Measurements from ENCODE around the gene FN3K. TPM values are rescaled to one million over a fixed set of nuclear protein-coding genes. Genes with fewer than 3 reads are reported as not detected.

FN3K gene
- total and polyA plus RNA-seq, 2 of the 13 experiments (the other 11 are each of a cell fraction or from before 2014, with no cell fraction given), result 3.5 to 12.2 TPM

DNA sequence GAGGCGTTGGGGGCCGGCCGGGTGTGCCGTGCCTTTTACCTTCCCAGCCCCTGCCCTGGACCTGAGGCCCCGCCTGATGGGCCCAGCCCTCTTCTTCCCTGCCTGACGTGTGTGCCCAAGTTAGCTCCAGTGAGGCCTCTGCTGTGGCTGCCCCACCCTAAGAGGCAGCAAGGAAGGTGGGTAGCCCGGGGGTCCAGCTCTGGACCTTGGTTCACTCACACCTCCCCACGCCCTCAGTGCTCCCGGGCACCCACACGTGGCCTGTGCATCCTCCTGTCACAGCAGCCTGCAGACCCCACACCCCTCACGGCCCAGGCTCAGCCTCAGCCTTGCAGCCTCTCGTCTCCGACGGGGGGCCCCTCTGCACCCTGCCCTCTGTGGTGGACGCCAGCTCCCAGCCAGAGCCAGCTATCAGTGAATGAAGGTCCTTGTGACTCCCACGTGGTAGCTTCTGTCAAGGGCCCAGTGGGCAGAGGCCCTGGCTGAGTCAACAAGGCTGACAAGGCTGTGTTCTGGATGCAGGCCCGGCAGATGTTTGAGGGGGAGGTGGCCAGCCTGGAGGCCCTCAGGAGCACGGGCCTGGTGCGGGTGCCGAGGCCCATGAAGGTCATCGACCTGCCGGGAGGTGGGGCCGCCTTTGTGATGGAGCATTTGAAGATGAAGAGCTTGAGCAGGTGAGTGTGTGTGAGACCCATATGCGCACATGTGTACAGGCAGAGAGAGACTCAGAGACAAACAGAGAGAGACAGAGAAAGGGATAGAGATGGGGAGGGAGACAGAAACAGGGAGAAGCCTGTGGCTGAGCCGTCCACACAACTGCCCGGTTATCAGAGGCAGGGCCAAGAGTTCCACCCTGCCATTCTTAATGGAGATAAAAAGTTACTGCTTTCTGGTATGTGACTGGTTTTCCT is 2.8 kb downstream of the FN3K start (continued):
- TF ChIP-seq ZNF639 (CRISPR knock-in tag; conservative IDR thresholded peaks at IDR 0.05) (peak; percentile 95), RXRA (CRISPR knock-in tag; IDR thresholded peaks at IDR 0.05) (peak; percentile 99), KDM6A (CRISPR knock-in tag; IDR thresholded peaks at IDR 0.05; ENCODE audit: low read depth) (peak; percentile 91), SKI (IDR thresholded peaks at IDR 0.05; ENCODE audit: partially characterized antibody) (peak; percentile 52), PRDM4 (CRISPR knock-in tag; IDR thresholded peaks at IDR 0.05; ENCODE audit: borderline replicate concordance) (no peak), ZNF230 (CRISPR knock-in tag; IDR thresholded peaks at IDR 0.05) (peak; percentile 99), TRAFD1 (CRISPR knock-in tag; IDR thresholded peaks at IDR 0.05; ENCODE audit: borderline replicate concordance) (peak; percentile 92; the same call in 1 of the 2 replicates), ZNF530 (CRISPR knock-in tag; IDR thresholded peaks at IDR 0.05; ENCODE audit: low read depth) (no peak), ZNF724P (CRISPR knock-in tag; IDR thresholded peaks at IDR 0.05; ENCODE audit: borderline replicate concordance) (peak; percentile 99)
- TF ChIP-seq, protein P1, sequence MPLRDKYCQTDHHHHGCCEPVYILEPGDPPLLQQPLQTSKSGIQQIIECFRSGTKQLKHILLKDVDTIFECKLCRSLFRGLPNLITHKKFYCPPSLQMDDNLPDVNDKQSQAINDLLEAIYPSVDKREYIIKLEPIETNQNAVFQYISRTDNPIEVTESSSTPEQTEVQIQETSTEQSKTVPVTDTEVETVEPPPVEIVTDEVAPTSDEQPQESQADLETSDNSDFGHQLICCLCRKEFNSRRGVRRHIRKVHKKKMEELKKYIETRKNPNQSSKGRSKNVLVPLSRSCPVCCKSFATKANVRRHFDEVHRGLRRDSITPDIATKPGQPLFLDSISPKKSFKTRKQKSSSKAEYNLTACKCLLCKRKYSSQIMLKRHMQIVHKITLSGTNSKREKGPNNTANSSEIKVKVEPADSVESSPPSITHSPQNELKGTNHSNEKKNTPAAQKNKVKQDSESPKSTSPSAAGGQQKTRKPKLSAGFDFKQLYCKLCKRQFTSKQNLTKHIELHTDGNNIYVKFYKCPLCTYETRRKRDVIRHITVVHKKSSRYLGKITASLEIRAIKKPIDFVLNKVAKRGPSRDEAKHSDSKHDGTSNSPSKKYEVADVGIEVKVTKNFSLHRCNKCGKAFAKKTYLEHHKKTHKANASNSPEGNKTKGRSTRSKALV (CRISPR knock-in tag; IDR thresholded peaks at IDR 0.05), result peak; percentile 99
- TF ChIP-seq, protein P2, sequence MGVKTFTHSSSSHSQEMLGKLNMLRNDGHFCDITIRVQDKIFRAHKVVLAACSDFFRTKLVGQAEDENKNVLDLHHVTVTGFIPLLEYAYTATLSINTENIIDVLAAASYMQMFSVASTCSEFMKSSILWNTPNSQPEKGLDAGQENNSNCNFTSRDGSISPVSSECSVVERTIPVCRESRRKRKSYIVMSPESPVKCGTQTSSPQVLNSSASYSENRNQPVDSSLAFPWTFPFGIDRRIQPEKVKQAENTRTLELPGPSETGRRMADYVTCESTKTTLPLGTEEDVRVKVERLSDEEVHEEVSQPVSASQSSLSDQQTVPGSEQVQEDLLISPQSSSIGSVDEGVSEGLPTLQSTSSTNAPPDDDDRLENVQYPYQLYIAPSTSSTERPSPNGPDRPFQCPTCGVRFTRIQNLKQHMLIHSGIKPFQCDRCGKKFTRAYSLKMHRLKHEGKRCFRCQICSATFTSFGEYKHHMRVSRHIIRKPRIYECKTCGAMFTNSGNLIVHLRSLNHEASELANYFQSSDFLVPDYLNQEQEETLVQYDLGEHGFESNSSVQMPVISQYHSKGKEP (CRISPR knock-in tag; IDR thresholded peaks at IDR 0.05), result peak; percentile 96
- TF ChIP-seq, protein P3, sequence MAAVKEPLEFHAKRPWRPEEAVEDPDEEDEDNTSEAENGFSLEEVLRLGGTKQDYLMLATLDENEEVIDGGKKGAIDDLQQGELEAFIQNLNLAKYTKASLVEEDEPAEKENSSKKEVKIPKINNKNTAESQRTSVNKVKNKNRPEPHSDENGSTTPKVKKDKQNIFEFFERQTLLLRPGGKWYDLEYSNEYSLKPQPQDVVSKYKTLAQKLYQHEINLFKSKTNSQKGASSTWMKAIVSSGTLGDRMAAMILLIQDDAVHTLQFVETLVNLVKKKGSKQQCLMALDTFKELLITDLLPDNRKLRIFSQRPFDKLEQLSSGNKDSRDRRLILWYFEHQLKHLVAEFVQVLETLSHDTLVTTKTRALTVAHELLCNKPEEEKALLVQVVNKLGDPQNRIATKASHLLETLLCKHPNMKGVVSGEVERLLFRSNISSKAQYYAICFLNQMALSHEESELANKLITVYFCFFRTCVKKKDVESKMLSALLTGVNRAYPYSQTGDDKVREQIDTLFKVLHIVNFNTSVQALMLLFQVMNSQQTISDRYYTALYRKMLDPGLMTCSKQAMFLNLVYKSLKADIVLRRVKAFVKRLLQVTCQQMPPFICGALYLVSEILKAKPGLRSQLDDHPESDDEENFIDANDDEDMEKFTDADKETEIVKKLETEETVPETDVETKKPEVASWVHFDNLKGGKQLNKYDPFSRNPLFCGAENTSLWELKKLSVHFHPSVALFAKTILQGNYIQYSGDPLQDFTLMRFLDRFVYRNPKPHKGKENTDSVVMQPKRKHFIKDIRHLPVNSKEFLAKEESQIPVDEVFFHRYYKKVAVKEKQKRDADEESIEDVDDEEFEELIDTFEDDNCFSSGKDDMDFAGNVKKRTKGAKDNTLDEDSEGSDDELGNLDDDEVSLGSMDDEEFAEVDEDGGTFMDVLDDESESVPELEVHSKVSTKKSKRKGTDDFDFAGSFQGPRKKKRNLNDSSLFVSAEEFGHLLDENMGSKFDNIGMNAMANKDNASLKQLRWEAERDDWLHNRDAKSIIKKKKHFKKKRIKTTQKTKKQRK (IDR thresholded peaks at IDR 0.05; ENCODE audit: low read length), result no peak
- TF ChIP-seq, protein P4, sequence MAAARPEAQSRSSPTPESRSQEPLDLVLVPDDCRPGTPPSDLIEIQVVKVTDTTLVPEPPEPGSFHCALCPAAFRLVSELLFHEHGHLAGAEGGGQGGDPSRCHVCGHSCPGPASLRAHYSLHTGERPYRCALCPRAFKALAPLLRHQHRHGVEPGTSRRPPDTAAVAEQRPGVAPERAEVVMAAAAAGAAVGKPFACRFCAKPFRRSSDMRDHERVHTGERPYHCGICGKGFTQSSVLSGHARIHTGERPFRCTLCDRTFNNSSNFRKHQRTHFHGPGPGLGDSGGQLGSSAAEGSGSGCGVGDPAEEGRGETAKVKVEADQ (CRISPR knock-in tag; IDR thresholded peaks at IDR 0.05; ENCODE audit: borderline replicate concordance), result peak; percentile 96; the same call in 1 of the 2 replicates
